Astrocyte of the spinal cord (primary cell): ENCODE data around the gene CASTOR2.

ENCODE experiments used
- DNase-seq: peaks from one replicate; pipeline ENCODE4 v3.0.0; 2011; ENCODE audit warnings: low read depth, low spot score
- H3K4me3 ChIP-seq: 2 replicates; pipeline ENCODE4 v1.5.1; 2011; ENCODE audit warnings: low read depth, mild to moderate bottlenecking, low read length, moderate library complexity
- CTCF ChIP-seq: IDR thresholded peaks from 2 replicates; pipeline ENCODE4 v1.5.1; 2012; ENCODE audit warnings: low read depth, mild to moderate bottlenecking, low read length, inconsistent platforms
- in situ Hi-C: cut with HindIII; loops from 2 replicates; pipeline ENCODE4 v1.10.0; 2017; ENCODE audit warnings: low sequenced_read_pairs

Gene CASTOR2

GRCh38 chr7:75045881-75046280, 81.4 kb downstream of the CASTOR2 start:
- in situ Hi-C loops: no loop called here
- no peak for TF ChIP-seq CTCF
- no peak for DNase-seq
- no peak overlapping the region for H3K4me3 ChIP-seq

GRCh38 chr7:75048435-75049379, 84.2 kb downstream of the CASTOR2 start:
- DNase-seq: peak; percentile 59
- TF ChIP-seq CTCF: no peak
- H3K4me3 ChIP-seq: no peak overlapping the region
- in situ Hi-C loops: no loop called here

- no peak for DNase-seq
- no peak overlapping the region for H3K4me3 ChIP-seq
- TF ChIP-seq CTCF: no peak
- in situ Hi-C loops: no loop called here
Measured at GRCh38 chr7:75049817-75050216, 85.3 kb downstream of the CASTOR2 start.

GRCh38 chr7:75050501-75050900, 86.0 kb downstream of the CASTOR2 start:
- DNase-seq: no peak
- TF ChIP-seq CTCF: no peak
- in situ Hi-C loops: no loop called here

GRCh38 chr7:75054744-75055143, 90.2 kb downstream of the CASTOR2 start:
- peak; percentile 95 for DNase-seq
- TF ChIP-seq CTCF: no peak
- H3K4me3 ChIP-seq: no peak overlapping the region
- in situ Hi-C loops: no loop called here

More at GRCh38 chr7:75050501-75050900, 86.0 kb downstream of the CASTOR2 start:
- H3K4me3 ChIP-seq: no peak overlapping the region

GRCh38 chr7:75055155-75055554, 90.7 kb downstream of the CASTOR2 start:
- TF ChIP-seq CTCF: no peak
- no peak for DNase-seq
- H3K4me3 ChIP-seq: no peak overlapping the region
- in situ Hi-C loops: no loop called here
